HG02571 (cell line): ENCODE data around the gene PLXDC1.

Experiments used
- ATAC-seq: cut with Tn5 transposase; IDR thresholded peaks from one replicate; pipeline ENCODE4 v1.9.1; 2021; ENCODE audit warnings: mild to moderate bottlenecking, moderate library complexity; ENCODE audit not compliant: unreplicated experiment

PLXDC1 gene

GRCh38 chr17:39018267-39019134, 132.9 kb downstream of the PLXDC1 start:
- no peak for ATAC-seq

GRCh38 chr17:39016193-39017153, 135.0 kb downstream of the PLXDC1 start:
- no peak for ATAC-seq

- ATAC-seq, result no peak
These were observed 135.9 kb downstream of the PLXDC1 start for GRCh38 chr17:39015546-39015935.

- ATAC-seq, result no peak
These were observed 136.5 kb downstream of the PLXDC1 start for GRCh38 chr17:39014795-39015545.

GRCh38 chr17:39014044-39014794, 137.2 kb downstream of the PLXDC1 start:
- no peak for ATAC-seq
